GM21619 (cell line): ENCODE data around the gene MYO7A.

ENCODE experiments used
- ATAC-seq: cut with Tn5 transposase; IDR thresholded peaks from one replicate; pipeline ENCODE4 v1.9.1; 2021; ENCODE audit not compliant: unreplicated experiment

Gene MYO7A

DNA sequence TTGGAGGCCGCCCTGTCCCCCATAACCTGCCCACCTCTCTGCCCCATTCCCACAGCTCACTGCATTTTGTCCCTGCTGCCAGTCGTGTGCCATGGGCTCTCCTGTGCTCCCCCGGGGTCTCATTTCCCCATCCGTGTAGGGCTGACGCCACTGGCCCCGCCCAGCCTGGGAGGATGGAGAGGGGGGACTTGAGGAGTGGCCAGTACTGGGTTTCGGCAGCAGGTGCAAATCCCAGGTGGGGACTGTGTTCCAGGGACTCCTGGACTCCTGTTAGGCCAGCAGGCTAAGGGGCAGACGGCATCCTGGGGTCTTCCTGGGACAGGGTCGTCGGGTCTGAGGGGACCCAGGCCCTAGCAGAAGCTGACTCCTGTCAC lies 1.2 kb upstream of the MYO7A start:
- no peak for ATAC-seq

DNA sequence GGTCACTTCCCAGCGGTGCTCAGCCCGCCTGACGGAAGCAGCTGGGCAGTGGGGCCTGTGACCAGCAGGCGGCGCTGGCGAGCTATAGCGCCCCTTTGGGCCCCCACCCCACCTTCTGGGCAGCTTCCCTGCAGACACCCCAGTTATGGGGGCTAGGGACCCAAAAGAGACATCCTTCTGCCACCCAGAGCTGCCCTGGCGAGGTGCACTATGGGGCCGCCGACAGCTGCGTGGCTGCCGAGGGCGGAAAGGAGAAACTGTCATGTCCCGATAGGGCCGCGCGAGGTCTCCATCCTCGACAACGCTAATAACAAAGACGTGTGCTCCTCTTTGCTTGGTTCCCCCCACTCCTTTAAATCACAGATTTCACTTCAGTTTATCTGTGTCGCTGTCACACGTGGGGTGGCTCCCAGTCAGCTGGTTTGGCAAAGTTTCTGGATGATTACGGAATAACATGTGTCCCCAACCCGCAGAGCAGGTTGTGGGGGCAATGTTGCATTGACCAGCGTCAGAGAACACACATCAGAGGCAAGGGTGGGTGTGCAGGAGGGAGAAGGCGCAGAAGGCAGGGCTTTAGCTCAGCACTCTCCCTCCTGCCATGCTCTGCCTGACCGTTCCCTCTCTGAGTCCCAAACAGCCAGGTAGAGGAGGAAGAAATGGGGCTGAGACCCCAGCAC lies 673 bp upstream of the MYO7A start:
- ATAC-seq = peak; percentile 50

DNA sequence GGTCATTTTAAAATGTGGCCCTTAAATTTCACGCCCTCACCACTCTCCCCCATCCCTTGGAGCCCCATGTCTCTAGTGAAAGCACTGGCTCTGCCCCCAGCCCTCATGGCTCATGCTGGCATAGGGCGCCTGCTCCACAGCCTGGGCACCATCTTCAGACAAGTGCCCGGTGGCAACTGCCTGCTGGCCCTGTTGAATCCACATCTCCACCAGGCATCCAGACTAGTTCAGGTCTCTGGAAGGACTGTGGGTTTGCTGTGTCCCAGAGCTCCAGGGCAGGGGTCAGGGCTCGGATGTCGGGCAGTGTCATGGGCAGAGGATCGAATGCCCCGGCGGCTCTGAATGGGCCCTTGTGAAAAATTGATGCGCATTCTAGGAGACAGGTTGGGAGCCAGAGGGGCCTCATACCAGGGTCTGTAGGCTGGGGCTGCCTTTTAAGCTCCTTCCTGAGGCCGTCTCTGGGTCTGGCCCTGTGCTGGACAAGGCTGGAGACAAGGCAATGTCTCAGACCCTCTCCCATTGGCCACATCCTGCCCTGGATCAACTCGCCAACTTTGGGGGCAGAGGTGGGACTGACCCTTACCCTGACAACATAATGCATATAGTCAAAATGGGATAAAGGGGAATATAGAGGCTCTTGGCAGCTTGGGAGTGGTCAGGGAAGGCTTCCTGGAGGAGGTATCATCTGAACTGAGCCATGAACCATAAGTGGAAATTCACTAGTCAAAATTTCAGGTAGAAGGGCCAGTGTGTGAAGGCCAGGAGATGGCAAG lies 1.2 kb downstream of the MYO7A start:
- no peak for ATAC-seq

DNA sequence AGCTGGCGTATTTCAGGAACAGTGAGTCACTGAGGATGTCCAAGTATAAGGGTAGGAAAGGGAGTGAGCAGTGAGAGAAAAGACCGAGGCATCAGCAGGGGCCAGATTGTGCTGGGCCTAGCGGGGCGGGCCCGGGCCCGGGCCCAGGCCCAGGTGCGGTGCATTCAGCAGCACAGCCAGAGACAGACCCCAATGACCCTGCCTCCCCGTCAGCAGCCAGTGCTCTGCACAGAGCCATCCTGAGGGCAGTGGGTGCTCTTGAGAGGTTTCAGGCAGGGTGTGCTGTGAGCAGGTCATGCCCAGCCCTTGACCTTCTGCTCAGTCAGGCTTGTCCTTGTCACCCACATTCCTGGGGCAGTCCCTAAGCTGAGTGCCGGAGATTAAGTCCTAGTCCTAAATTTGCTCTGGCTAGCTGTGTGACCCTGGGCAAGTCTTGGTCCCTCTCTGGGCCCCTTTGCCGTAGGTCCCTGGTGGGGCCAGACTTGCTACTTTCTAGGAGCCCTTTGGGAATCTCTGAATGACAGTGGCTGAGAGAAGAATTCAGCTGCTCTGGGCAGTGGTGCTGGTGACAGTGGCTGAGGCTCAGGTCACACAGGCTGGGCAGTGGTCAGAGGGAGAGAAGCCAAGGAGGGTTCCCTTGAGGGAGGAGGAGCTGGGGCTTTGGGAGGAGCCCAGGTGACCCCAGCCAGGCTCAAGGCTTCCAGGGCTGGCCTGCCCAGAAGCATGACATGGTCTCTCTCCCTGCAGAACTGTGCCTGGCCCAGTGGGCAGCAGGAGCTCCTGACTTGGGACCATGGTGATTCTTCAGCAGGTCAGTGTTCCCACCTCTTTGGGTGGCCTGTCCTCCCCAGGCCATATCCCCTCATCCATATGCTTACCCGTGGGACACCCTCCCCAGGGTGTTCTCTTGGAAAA lies 2.1 kb downstream of the MYO7A start:
- ATAC-seq = no peak

DNA sequence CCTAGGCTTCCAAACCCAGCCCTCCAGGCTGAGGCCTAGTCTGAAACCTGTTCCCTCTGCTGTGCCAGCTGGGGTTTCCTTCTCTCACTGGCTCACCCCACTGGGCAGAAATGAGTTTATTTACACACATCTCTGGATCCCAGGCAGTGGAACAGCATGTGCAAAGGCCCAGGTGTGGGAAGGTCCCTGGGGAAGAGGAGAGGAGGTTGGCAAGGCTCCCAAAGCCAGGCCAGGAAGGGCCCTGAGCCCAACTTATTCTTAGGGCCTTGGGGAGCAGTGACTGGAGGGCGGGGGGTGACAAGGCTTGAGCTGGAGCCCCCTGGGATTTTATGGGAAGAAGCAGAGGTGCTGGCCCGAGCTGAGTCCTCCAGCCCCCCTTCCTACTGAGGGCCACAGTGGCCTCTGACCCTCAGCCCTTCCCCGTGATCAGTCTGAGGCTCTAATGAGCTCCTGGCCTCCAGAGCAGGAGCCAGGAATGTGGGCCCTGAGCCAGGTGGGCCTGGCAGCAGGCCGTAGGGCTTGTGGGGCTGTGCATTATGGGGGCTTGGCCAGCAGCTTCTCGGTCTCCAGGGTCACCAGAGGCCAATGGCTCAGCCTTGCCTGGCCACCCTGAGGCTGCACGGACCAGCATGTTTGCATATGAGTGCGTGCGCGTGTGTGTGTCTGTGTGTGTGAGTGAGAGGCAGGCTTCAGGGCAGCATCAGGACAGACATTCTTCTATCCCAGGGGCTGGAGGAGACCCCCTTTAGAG lies 2.9 kb downstream of the MYO7A start:
- no peak for ATAC-seq

DNA sequence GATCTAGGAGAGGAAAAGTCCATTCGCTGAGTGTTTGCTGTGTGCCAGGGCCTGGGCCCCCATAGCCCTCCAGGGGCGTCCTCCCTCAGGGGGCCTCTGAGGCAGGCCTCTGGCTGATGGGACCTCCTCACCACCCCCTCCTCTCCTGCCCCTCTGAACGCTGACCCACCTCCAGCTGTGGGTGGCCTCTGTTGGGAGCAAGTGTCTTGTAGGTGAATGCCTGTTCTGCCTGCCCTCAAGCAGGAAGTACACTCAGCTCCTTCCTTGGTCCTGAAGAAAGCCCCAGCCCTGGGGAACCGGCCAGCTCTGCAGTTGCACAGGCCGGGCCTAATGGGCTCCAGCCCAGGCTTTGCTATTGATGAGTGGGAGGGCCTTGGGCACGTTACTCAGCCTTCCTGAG lies 3.5 kb downstream of the MYO7A start:
- ATAC-seq = no peak

DNA sequence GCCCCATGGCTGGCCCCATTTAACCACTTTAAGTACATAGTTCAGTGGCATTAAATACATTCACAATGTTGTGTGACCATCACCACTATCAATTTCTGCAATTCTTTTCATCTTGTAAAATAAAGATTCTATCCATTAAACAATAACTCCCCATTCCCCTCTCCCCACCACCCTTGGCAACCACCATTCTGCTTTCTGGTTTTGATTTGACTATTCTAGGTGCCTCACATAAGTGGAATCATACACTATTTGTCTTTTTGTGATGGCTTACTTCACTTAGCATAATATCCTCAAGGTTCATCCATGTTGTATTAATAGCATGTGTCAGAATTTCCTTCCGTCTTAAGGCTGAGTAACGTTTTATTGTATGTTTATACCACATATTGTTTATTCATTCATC lies 7.0 kb downstream of the MYO7A start:
- no peak for ATAC-seq

DNA sequence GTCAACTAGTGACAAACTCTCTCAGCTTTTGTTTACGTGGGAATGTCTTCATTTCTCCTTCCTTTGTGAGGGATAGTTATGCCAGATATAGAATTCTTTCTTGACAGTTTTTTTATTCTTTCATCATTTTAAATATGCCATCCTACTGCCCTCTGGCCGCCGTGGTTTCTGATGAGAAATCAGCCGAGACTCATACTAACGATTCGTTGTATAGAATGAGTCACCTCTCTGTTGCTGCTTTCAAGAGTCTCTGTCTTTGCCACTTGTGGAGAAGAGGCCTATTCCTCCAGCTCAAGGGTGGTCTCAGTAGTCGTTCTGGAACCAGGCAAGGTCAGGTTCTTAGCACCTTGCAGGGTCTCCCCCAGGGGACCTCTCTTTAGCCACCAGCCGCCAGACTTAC lies 8.0 kb downstream of the MYO7A start:
- ATAC-seq = no peak

DNA sequence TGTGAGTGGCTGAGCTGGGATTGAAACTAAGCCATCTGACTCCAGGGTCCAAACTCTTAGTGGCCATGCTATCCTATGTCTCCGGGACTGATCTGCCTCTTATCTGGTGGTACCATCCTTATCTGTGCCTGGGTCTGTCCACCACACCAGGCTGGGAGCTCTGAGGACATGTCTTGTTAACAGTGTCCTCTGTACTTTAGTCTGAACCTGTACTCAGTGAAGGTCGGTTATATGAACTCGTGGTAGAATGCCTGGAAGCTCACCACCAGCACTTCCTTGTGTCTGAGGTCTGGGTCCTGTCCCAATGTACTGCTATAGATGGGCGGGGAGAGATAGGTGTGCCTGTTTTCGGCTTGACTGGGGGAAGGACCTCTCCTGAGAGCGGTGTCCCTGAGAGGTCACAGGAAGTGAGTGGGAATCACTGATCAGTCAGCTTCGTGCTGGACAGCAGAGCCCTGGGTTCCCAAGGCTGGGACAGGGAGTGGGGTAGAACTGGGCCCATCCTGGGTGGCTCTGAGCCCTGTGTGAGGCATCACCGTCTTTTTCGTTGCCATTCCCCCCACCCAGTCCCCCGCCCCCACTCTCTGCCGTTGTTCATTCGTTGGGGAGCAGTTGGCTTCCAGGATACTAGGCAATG lies 8.9 kb downstream of the MYO7A start:
- no peak for ATAC-seq

DNA sequence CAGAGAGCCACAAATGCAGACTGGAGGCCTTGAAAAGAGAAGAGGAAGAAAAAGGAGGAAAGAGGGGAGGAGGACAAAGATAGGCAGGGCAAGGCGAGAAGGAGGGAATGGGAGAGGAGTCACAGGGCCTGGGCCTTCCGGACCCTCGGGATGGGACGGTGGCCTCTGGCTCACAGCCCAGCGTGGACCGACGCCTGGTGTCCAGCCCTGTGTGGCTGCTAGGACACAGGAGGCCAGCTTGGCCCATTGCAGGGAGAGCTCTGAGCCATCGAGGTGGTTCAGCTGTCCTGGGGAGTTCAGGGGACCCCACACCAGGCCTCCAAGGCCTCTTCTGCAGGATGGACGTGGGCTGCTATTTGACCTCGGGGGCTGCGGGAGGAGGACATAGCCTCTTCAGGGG lies 9.4 kb downstream of the MYO7A start:
- no peak for ATAC-seq

DNA sequence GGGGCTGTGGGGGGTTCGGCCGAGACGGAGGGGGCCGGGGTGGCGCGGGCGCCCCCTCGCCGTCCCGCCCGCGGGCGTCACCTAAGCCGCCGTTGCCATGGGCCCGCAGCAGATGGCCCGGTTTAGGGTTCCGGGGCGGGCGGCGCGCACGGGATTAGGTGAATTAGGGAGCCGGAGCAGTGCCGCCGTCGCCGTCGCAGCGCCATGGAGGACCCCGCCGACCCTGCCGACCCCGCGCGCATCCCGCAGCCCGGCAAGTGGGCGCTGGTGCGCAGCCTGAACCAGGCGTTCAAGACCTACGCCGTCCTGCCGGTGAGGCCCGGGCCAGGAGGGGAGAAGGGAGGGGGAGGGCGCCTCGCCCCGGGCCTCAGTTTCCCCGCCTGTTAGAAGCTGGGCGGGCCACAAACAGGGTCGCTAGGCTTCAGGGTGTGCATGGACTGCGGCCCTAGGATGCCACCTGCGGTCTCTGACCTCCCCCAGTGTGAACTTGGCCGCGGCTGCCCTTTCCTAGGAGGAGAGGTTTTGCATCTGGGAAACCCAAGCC lies 10.1 kb downstream of the MYO7A start:
- ATAC-seq = no peak

DNA sequence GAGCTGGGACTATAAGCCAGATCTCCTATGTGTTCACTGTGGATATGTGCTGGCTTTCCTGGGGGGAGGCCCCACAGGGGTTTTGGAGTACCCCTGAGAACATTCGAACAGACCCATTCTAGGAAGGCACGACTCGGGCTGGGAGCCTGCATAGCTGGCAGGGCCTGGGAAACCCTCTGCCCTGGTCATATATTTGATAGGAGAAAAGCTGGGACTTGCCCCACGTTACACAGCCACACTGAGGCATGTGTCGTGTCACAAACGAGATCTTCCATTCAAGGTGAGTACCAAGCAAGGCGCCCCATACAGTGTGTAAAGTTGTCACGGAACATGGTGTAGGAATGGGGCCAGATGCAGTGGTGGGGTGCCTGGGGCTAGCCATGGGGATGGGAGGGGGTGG lies 11.2 kb downstream of the MYO7A start:
- ATAC-seq = no peak

DNA sequence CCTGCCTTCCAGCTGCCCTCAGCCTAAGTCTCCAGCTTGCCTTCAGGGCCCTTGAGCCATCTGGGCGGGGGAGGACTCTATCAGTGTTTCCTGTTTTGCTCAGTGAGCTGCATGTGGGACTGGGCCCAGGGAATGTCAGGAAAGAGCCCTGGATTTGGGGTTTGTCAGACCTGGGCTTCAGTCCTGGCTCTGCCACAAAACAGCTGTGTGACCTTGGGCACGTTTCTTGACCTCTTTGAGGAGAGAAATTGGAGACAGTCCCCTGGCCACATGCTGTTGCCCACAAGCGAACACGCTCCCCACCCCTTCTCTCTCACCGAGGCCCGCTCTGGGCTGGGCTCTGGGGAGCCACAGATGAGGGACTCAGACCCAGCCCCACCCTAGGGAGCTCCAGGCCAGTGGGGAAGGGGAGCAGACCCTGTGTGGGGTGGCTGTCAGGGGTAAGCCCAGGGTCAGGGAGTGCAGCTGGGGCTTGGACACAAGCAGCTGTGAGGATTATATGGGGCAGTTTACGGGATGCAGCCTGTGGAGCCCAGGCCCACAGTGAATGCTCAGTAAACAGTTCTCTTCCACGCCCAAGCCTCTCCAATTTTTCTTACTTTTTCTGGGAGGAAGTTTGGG lies 12.3 kb downstream of the MYO7A start:
- ATAC-seq = no peak

DNA sequence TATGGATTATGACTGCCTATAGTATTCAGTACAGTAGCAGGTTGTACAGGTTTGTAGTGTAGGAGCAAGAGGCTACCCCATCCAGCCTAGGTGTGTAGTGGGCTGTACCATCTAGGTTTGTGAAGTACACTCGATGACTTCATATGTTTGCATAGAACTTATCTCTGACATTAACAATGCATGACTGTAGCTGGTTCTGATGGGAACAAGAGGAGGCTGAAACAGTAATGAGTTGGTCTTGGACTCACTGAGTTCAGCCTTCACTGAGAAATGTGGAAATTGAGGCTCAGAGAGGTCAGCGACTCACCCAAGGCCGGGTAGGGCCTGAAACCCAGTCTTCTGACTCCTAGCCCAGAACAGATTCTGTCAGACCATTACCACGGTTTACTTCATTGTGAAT lies 13.0 kb downstream of the MYO7A start:
- ATAC-seq = no peak

DNA sequence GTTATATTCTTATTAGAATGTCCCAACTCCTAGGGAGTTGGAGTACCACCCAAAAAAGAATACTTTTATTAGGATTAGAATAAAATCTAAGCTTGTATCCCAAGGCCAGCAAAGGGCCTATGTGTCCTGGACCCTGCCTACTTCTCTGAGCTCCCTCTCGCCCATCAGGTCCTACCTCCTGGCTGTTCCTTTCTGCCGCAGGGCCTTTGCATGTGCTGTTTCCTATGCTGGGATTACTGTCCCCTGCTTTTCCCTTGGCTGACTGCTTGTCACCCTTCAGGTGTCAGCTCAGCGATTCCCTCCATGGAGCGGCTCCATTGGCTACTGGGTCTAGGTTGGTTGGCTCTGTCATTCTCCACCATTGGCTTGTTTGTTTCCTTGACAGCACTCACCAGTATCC lies 13.4 kb downstream of the MYO7A start:
- no peak for ATAC-seq

DNA sequence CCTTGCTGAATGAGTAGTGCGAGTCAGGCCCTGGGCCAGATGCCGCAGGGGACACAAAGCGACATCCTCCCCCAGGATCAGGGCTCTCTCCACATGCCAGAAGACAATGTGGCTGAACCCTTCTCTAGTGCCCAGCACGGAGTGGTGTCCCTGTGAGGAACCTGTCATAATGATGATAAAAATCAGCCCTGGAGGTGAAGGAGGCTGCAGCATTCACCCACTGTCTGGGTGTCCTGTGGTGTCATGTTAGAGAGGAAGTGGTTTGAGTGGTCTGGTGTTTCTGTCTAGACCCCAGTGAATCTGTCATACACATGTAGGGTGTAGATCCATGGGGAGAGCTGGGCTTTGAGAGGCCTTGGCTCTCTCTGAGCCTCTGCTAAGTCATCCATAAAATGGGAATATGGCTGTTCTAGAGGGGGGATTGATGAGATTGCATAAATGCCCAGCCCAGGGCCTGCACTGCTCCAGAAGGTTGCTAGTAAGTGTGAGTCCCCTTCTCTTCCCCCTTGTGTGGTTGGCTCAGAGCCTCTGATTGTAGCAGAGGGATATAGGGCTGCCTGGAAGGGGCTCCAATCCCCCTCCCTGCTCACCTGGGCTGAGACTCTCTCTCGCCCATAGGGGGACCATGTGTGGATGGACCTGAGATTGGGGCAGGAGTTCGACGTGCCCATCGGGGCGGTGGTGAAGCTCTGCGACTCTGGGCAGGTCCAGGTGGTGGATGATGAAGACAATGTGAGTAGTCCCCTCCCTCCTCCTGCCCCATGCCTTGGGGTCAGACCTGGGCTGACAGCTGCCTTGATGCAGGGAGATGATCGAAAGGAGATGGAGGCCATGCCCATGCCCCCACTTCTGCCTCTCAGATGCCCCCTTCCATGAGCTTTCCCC lies 14.3 kb downstream of the MYO7A start:
- no peak for ATAC-seq

DNA sequence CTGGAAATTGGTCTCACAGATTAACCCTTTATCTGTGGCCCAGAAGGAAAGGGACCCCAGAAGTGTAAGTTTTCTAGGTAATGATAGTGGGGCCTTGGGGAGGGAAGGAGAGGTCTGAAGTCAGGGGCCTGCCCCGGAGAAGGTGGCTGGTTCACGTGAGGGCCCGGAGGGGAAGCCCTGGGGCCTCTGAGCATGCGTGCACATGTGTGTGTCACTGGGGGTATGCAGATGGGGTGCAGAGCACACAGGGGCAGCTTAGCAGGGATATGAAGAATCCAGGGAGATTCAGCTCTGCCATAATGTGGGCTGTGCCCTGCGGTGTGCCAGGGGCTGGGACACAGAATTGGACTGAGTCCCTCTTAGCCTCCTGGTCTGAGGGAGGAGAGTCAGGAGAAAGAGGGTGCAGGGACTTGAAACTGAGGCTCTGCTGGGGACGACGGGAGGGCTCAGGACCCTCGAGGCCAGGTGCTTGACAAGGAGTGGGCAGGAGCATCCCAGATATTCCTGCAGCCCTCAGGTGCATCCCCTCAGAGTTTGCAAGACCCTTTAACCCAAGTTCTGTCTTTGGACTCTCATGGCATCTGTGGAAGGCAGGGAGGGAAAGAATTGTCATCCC lies 15.5 kb downstream of the MYO7A start:
- no peak for ATAC-seq

DNA sequence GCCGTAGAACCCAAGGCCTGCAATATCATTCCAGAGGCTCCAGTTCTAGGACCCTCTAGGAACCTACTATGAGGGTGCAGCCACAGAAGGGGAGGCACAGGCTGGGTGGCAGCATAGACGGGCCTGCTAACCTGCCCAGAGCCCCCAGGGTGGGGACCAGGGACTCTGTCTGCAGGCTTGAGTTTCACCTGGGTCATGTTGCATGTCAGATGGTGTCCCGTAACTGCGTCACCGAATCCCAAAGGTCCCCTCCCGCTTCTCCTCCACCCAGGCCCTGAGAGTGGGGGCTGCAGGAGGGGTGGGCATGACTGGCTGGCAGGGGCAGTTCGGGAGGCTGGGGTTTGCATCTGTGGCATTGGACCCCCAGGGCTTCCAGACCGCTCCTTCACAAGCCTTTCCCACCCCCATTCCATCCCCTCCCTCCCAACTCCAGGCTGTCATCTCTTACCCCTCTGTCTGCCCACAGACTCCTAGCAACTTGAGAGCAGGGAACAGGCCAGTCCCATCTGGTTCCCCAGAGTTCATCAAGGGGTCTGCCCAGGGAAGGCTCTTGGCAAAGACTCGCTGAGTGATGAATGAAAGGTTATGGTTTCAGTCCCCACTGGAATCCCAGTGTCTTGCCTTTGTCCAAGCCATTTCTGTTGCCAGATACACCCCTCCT lies 16.3 kb downstream of the MYO7A start:
- no peak for ATAC-seq
